WTC11 (cell line): ENCODE data around the gene RGS6. TPM values are rescaled to one million over a fixed set of nuclear protein-coding genes. Genes with fewer than 3 reads are reported as not detected.

Experiments
- ATAC-seq: fragments of 200-7000 bp; cut with Tn5 transposase; 2 replicates; pipeline ENCODE4 v1.10.0; 2021; ENCODE audit warnings: mild to moderate bottlenecking, moderate library complexity
- CTCF ChIA-PET: fragments of 300-600 bp; sonication (Branson Sonifier 250); formaldehyde crosslinking; loops from one replicate; lab custom pipeline; 2021; ENCODE audit warnings: antibody characterized with exemption; lab: Charles Lee
- POLR2A ChIA-PET: fragments of 350-600 bp; sonication (Branson Sonifier 250); formaldehyde crosslinking; loops from one replicate; lab custom pipeline; 2021; ENCODE audit warnings: antibody characterized with exemption; lab: Charles Lee
- DNase-seq: peaks from one replicate; pipeline ENCODE4 v3.0.0; 2021; ENCODE audit warnings: low spot score
- H3K27ac Mint-ChIP-seq: 2 replicates; pipeline ENCODE4 v1.8.0; 2021; ENCODE audit warnings: mixed read lengths
- H3K27me3 Mint-ChIP-seq: 2 replicates; pipeline ENCODE4 v1.8.0; 2021; ENCODE audit warnings: low read depth, mild to moderate bottlenecking, moderate library complexity, mixed read lengths
- H3K36me3 Mint-ChIP-seq: 2 replicates; pipeline ENCODE4 v1.8.0; 2021; ENCODE audit warnings: mixed read lengths
- H3K4me1 Mint-ChIP-seq: 2 replicates; pipeline ENCODE4 v1.8.0; 2022; ENCODE audit warnings: mixed read lengths
- H3K4me3 Mint-ChIP-seq: 2 replicates; pipeline ENCODE4 v1.8.0; 2021; ENCODE audit warnings: mild to moderate bottlenecking, moderate library complexity, mixed read lengths
- H3K9me3 Mint-ChIP-seq: 2 replicates; pipeline ENCODE4 v1.8.0; 2021; ENCODE audit warnings: mixed read lengths
- ARID4B ChIP-seq: sonication (generic); formaldehyde crosslinking; IDR thresholded peaks from 2 replicates; pipeline ENCODE4 v1.8.0; 2023; ENCODE audit warnings: missing genetic modification reagents, mild to moderate bottlenecking, borderline replicate concordance
- ATF3 ChIP-seq: sonication (generic); formaldehyde crosslinking; conservative IDR thresholded peaks from 2 replicates; pipeline ENCODE4 v1.8.1; 2022; ENCODE audit warnings: mild to moderate bottlenecking, missing genetic modification reagents
- CDX4 ChIP-seq: fragments of 250-450 bp; sonication (Bioruptor Pico); IDR thresholded peaks from 2 replicates; pipeline ENCODE4 v1.9.0; 2021; ENCODE audit warnings: moderate library complexity, mild to moderate bottlenecking, inconsistent platforms, borderline replicate concordance
- EMX1 ChIP-seq: fragments of 250-450 bp; sonication (Bioruptor Pico); IDR thresholded peaks from 2 replicates; pipeline ENCODE4 v1.8.0; 2021; ENCODE audit warnings: mild to moderate bottlenecking
- ETV6 ChIP-seq: sonication (generic); formaldehyde crosslinking; IDR thresholded peaks from 2 replicates; pipeline ENCODE4 v1.8.1; 2022; ENCODE audit warnings: mild to moderate bottlenecking, missing genetic modification reagents
- FOXP1 ChIP-seq: sonication (generic); formaldehyde crosslinking; IDR thresholded peaks from 2 replicates; pipeline ENCODE4 v1.8.0; 2022; ENCODE audit warnings: missing genetic modification reagents, mild to moderate bottlenecking, moderate library complexity, borderline replicate concordance
- KAT7 ChIP-seq: sonication (generic); formaldehyde crosslinking; IDR thresholded peaks from 2 replicates; pipeline ENCODE4 v1.8.1; 2023; ENCODE audit warnings: missing genetic modification reagents, mild to moderate bottlenecking, borderline replicate concordance
- NFE2L1 ChIP-seq: sonication (generic); formaldehyde crosslinking; IDR thresholded peaks from 2 replicates; pipeline ENCODE4 v1.8.1; 2023; ENCODE audit warnings: missing genetic modification reagents
- NFYB ChIP-seq: sonication (generic); formaldehyde crosslinking; conservative IDR thresholded peaks from 2 replicates; pipeline ENCODE4 v1.8.0; 2022; ENCODE audit warnings: low read depth, missing genetic modification reagents
- PREB ChIP-seq: sonication (generic); formaldehyde crosslinking; IDR thresholded peaks from 2 replicates; pipeline ENCODE4 v1.8.1; 2022; ENCODE audit warnings: mild to moderate bottlenecking, missing genetic modification reagents, moderate library complexity, borderline replicate concordance
- SMAD4 ChIP-seq: sonication (generic); formaldehyde crosslinking; IDR thresholded peaks from 2 replicates; pipeline ENCODE4 v1.8.0; 2022; ENCODE audit warnings: mild to moderate bottlenecking, missing genetic modification reagents
- TCF7 ChIP-seq: sonication (generic); formaldehyde crosslinking; IDR thresholded peaks from 2 replicates; pipeline ENCODE4 v1.8.0; 2022; ENCODE audit warnings: mild to moderate bottlenecking, low read depth, missing genetic modification reagents, moderate library complexity
- TEAD1 ChIP-seq: sonication (generic); formaldehyde crosslinking; IDR thresholded peaks from 2 replicates; pipeline ENCODE4 v1.8.0; 2022; ENCODE audit warnings: mild to moderate bottlenecking, missing genetic modification reagents
- TP53 ChIP-seq: sonication (generic); formaldehyde crosslinking; IDR thresholded peaks from 2 replicates; pipeline ENCODE4 v1.8.1; 2023; ENCODE audit warnings: mild to moderate bottlenecking, missing genetic modification reagents
- USF1 ChIP-seq: sonication (generic); formaldehyde crosslinking; IDR thresholded peaks from 2 replicates; pipeline ENCODE4 v1.8.0; 2022; ENCODE audit warnings: mild to moderate bottlenecking, missing genetic modification reagents
- total RNA-seq: library from RNA; stranded (reverse); gene quantifications from 3 replicates; pipeline ENCODE4 v1.2.3, GENCODE V29; 2021
- TF ChIP-seq, protein P1 (sequence below): sonication (generic); formaldehyde crosslinking; IDR thresholded peaks from 2 replicates; pipeline ENCODE4 v1.8.0; 2022; ENCODE audit warnings: mild to moderate bottlenecking, missing genetic modification reagents
- TF ChIP-seq, protein P2 (sequence below): sonication (generic); formaldehyde crosslinking; IDR thresholded peaks from 2 replicates; pipeline ENCODE4 v1.8.1; 2022; ENCODE audit warnings: mild to moderate bottlenecking, moderate library complexity, missing genetic modification reagents
- TF ChIP-seq, protein P3 (sequence below): sonication (generic); formaldehyde crosslinking; IDR thresholded peaks from 2 replicates; pipeline ENCODE4 v1.8.1; 2023; ENCODE audit warnings: mild to moderate bottlenecking, missing genetic modification reagents, moderate library complexity

The RGS6 gene
- total RNA-seq, 1 experiment from 2014 or later: 1.0 TPM

DNA sequence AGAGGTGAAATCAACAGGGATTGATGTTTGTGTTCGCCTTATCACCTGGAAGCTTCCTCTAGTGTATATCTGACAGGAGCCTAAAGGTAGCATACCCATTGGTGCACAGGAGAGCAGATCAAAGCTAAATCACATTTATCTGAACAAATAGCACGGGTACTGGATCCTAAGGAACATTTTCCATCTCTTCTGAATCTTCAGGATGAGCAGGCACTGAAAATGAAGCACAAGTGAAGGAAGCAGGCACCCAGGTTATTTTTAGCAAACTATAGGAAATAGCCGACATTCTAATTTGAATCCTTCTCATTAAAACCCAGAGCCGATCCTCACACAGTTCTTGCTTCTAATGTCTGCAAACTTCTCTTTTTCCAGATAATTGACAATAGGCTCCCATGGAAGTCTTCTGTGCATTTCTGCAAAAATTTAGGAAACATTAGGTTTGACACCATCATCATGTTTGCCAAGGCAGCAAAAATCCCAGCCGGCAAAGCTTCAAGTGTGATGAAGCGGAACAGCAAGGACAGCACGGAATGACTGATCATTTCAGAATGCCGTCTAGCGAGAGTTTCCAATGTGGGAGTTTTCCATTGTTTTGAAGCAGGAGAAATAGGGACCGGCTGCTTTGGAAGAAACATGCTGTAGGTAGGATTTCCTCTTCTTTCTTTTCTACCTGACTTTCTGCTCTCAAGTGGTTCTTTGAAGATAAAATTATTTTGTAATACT lies 24.3 kb upstream of the RGS6 start (continued):
- TF ChIP-seq, protein P1, sequence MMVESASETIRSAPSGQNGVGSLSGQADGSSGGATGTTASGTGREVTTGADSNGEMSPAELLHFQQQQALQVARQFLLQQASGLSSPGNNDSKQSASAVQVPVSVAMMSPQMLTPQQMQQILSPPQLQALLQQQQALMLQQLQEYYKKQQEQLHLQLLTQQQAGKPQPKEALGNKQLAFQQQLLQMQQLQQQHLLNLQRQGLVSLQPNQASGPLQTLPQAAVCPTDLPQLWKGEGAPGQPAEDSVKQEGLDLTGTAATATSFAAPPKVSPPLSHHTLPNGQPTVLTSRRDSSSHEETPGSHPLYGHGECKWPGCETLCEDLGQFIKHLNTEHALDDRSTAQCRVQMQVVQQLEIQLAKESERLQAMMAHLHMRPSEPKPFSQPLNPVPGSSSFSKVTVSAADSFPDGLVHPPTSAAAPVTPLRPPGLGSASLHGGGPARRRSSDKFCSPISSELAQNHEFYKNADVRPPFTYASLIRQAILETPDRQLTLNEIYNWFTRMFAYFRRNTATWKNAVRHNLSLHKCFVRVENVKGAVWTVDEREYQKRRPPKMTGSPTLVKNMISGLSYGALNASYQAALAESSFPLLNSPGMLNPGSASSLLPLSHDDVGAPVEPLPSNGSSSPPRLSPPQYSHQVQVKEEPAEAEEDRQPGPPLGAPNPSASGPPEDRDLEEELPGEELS: no peak
- no peak for TF ChIP-seq TCF7
- TF ChIP-seq, protein P2, sequence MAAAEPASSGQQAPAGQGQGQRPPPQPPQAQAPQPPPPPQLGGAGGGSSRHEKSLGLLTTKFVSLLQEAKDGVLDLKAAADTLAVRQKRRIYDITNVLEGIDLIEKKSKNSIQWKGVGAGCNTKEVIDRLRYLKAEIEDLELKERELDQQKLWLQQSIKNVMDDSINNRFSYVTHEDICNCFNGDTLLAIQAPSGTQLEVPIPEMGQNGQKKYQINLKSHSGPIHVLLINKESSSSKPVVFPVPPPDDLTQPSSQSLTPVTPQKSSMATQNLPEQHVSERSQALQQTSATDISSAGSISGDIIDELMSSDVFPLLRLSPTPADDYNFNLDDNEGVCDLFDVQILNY (CRISPR knock-in tag): no peak
- TF ChIP-seq TEAD1 (CRISPR knock-in tag): no peak

- no peaks in the 10 kb centered on the region for H3K9me3 Mint-ChIP-seq
- ChIA-PET POLR2A (no interaction called here), CTCF (interaction anchor here (1.2 kb wide), 1 partner anchor 56 kb away, joined by 3 read pairs; no protein-coding TSS in a partner anchor)
- peaks cover 8% of the 10 kb centered on the region for H3K4me1 Mint-ChIP-seq
- no peak for ATAC-seq
- no peaks in the 10 kb centered on the region for H3K27me3 Mint-ChIP-seq
- H3K4me3 Mint-ChIP-seq: no peak overlapping the region
- no peak overlapping the region for H3K27ac Mint-ChIP-seq
- no peak for TF ChIP-seq CDX4 (CRISPR knock-in tag)
- TF ChIP-seq TP53 (CRISPR knock-in tag): no peak
- no peak for TF ChIP-seq NFE2L1 (CRISPR knock-in tag)
- no peaks in the 10 kb centered on the region for H3K36me3 Mint-ChIP-seq
- DNase-seq: no peak
Measured at GRCh38 chr14:71911669-71912068, 20.6 kb upstream of the RGS6 start.

DNA sequence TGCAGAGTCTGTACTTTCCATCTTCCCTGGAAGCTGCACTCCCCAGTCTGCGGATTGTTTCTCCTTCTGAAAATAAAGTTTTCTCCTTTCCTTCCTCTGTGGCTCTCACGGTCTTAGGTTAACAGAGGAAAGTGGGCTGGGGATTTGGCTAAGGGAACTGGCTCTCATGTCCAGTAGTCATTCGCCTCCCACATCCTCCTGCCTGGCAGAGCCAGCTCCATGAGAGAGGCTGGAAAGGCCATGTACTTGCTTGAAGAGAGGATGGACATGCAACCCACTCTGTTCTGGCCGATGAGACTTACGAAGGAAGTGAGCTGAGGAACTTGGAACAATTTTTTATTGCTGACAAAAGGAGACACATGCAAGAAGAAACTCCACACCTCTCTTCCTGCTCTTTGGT lies 18.9 kb upstream of the RGS6 start:
- H3K4me1 Mint-ChIP-seq: peaks cover 8% of the 10 kb centered on the region
- H3K27me3 Mint-ChIP-seq: no peaks in the 10 kb centered on the region
- no peaks in the 10 kb centered on the region; the same call in 1 of the 2 replicates for H3K36me3 Mint-ChIP-seq
- TF ChIP-seq SMAD4 (CRISPR knock-in tag) (no peak), ETV6 (CRISPR knock-in tag) (no peak), USF1 (CRISPR knock-in tag) (no peak), EMX1 (CRISPR knock-in tag) (no peak), PREB (no peak), NFYB (CRISPR knock-in tag) (no peak), FOXP1 (CRISPR knock-in tag) (no peak), ATF3 (no peak), KAT7 (no peak), ARID4B (CRISPR knock-in tag) (no peak)
- TF ChIP-seq, protein P3, sequence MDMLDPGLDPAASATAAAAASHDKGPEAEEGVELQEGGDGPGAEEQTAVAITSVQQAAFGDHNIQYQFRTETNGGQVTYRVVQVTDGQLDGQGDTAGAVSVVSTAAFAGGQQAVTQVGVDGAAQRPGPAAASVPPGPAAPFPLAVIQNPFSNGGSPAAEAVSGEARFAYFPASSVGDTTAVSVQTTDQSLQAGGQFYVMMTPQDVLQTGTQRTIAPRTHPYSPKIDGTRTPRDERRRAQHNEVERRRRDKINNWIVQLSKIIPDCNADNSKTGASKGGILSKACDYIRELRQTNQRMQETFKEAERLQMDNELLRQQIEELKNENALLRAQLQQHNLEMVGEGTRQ: no peak
- TF ChIP-seq, all 79 proteins: peak for 0
- Mint-ChIP-seq H3K4me3 (no peak overlapping the region), H3K9me3 (no peaks in the 10 kb centered on the region), H3K27ac (no peak overlapping the region)
- no peak for ATAC-seq
- ChIA-PET POLR2A (no interaction called here), CTCF (no interaction called here)
- DNase-seq: no peak
